Jurkat, Clone E6-1 (cell line): ENCODE results near the gene PRICKLE2.

Experiments
- DNase-seq: peaks from one replicate; pipeline ENCODE4 v3.0.0-alpha.2; 2011; ENCODE audit warnings: low read depth, low spot score
- H3K4me3 ChIP-seq: 2 replicates; pipeline ENCODE4 v1.5.1; 2011; ENCODE audit warnings: mild to moderate bottlenecking, low read length, control low read depth, moderate library complexity

PRICKLE2 gene

GRCh38 chr3:64145438-64145837, 79.8 kb downstream of the PRICKLE2 start:
- DNase-seq: no peak
- H3K4me3 ChIP-seq: no peak overlapping the region

- no peak for DNase-seq
- H3K4me3 ChIP-seq: no peak overlapping the region
Measured at GRCh38 chr3:64144241-64144900, 80.9 kb downstream of the PRICKLE2 start.

- H3K4me3 ChIP-seq: no peak overlapping the region
- no peak for DNase-seq
Measured at GRCh38 chr3:64143409-64144130, 81.7 kb downstream of the PRICKLE2 start.

- DNase-seq: no peak
- H3K4me3 ChIP-seq: no peak overlapping the region
Measured at GRCh38 chr3:64141476-64141875, 83.8 kb downstream of the PRICKLE2 start.

GRCh38 chr3:64140651-64141050, 84.6 kb downstream of the PRICKLE2 start:
- H3K4me3 ChIP-seq: no peak overlapping the region
- DNase-seq: no peak

GRCh38 chr3:64138656-64139375, 86.5 kb downstream of the PRICKLE2 start:
- H3K4me3 ChIP-seq: no peak overlapping the region
- no peak for DNase-seq

GRCh38 chr3:64138046-64138445, 87.2 kb downstream of the PRICKLE2 start:
- H3K4me3 ChIP-seq: no peak overlapping the region
- DNase-seq: no peak

GRCh38 chr3:64134882-64135281, 90.4 kb downstream of the PRICKLE2 start:
- DNase-seq: no peak
- no peak overlapping the region for H3K4me3 ChIP-seq

GRCh38 chr3:64133987-64134386, 91.3 kb downstream of the PRICKLE2 start:
- H3K4me3 ChIP-seq: no peak overlapping the region
- DNase-seq: no peak

GRCh38 chr3:64133272-64133671, 92.0 kb downstream of the PRICKLE2 start:
- H3K4me3 ChIP-seq: no peak overlapping the region
- DNase-seq: no peak

- DNase-seq: no peak
- H3K4me3 ChIP-seq: no peak overlapping the region
Measured at GRCh38 chr3:64131725-64132469, 93.4 kb downstream of the PRICKLE2 start.

- no peak overlapping the region for H3K4me3 ChIP-seq
- DNase-seq: no peak
Measured at GRCh38 chr3:64130436-64130835, 94.8 kb downstream of the PRICKLE2 start.

GRCh38 chr3:64129581-64129980, 95.7 kb downstream of the PRICKLE2 start:
- H3K4me3 ChIP-seq: no peak overlapping the region
- no peak for DNase-seq

- DNase-seq: no peak
- H3K4me3 ChIP-seq: no peak overlapping the region
Measured at GRCh38 chr3:64129106-64129505, 96.2 kb downstream of the PRICKLE2 start.

- no peak overlapping the region for H3K4me3 ChIP-seq
- no peak for DNase-seq
Measured at GRCh38 chr3:64125561-64125960, 99.7 kb downstream of the PRICKLE2 start.

GRCh38 chr3:64123931-64124330, 101.3 kb downstream of the PRICKLE2 start:
- DNase-seq: no peak
- H3K4me3 ChIP-seq: no peak overlapping the region

- DNase-seq: no peak
- H3K4me3 ChIP-seq: no peak overlapping the region
Measured at GRCh38 chr3:64122476-64122875, 102.8 kb downstream of the PRICKLE2 start.

- no peak overlapping the region for H3K4me3 ChIP-seq
- no peak for DNase-seq
Measured at GRCh38 chr3:64121750-64122311, 103.4 kb downstream of the PRICKLE2 start.

- no peak for DNase-seq
- H3K4me3 ChIP-seq: no peak overlapping the region
Measured at GRCh38 chr3:64120876-64121275, 104.4 kb downstream of the PRICKLE2 start.
